Measurements from ENCODE around the gene CAB39L.

DNA sequence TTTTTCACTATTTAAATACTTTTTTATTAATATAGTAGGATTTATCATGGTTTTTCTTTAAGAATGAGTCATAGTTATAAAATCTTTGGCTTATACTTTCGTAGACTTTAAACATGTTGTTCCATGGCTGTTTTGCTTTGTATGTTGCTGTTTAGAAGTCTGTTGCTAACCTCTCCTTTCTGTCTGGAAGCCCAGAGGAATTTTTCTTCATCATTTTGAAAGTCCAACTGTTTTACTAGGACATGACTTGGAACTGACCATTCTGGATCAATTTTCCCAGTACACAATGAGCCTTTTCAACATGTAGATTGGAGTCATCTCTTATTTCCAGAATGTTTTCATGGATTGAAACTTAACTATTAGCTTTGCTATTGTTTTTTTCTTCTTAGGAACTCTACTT lies 7.9 kb downstream of the CAB39L start:
- TF ChIP-seq, protein P1, sequence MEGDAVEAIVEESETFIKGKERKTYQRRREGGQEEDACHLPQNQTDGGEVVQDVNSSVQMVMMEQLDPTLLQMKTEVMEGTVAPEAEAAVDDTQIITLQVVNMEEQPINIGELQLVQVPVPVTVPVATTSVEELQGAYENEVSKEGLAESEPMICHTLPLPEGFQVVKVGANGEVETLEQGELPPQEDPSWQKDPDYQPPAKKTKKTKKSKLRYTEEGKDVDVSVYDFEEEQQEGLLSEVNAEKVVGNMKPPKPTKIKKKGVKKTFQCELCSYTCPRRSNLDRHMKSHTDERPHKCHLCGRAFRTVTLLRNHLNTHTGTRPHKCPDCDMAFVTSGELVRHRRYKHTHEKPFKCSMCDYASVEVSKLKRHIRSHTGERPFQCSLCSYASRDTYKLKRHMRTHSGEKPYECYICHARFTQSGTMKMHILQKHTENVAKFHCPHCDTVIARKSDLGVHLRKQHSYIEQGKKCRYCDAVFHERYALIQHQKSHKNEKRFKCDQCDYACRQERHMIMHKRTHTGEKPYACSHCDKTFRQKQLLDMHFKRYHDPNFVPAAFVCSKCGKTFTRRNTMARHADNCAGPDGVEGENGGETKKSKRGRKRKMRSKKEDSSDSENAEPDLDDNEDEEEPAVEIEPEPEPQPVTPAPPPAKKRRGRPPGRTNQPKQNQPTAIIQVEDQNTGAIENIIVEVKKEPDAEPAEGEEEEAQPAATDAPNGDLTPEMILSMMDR (conservative IDR thresholded peaks at IDR 0.05; ENCODE audit: low read depth, low read length), result no peak
- TF ChIP-seq EZH2 (IDR thresholded peaks at IDR 0.05; ENCODE audit: borderline replicate concordance, low read depth, low read length, poor library complexity, severe bottlenecking), result no peak
